Transverse colon (tissue), 4 donors: ENCODE measurements around the gene SULT4A1.

ENCODE experiments used
- CTCF ChIP-seq, 5 experiments: fragments of 200-600 bp in 3 of 5; fragments of 450-650 bp in 2 of 5; sonication (generic) in 3 of 5; IDR thresholded peaks; 1 replicate in 2 of 5; 2 replicates in 3 of 5; pipeline ENCODE4 v1.5.1; 2016 to 2017; ENCODE audit warnings: antibody characterized with exemption in 5 of 5, inconsistent platforms in 3 of 5, mild to moderate bottlenecking in 2 of 5, moderate library complexity in 1 of 5
- POLR2A ChIP-seq: fragments of 450-650 bp; IDR thresholded peaks from one replicate; pipeline ENCODE4 v1.6.1; 2016; ENCODE audit warnings: antibody characterized with exemption, mild to moderate bottlenecking, moderate library complexity
- POLR2AphosphoS5 ChIP-seq, 3 donors: sonication (generic); formaldehyde crosslinking; IDR thresholded peaks; one replicate each; pipeline ENCODE4 v1.6.1; 2016; ENCODE audit warnings: antibody characterized with exemption in 3 of 3

GRCh38 chr22:43831561-43832392 lies 30.5 kb downstream of the SULT4A1 start:
- TF ChIP-seq POLR2AphosphoS5 (IDR thresholded peaks at IDR 0.05) (no peak), CTCF (IDR thresholded peaks at IDR 0.05) (no peak), POLR2A (no peak)
